ENCODE data around the gene TSEN34. TPM values are rescaled to one million over a fixed set of nuclear protein-coding genes. Genes with fewer than 3 reads are reported as not detected.
"Not testable (repeated sequence)": the region's sequence is repeated elsewhere in the genome, so short reads cannot be mapped to it uniquely, and the experiment has no call there.

TSEN34 gene
- total RNA-seq, 1 donor from 2014 or later: 67.9 TPM

DNA sequence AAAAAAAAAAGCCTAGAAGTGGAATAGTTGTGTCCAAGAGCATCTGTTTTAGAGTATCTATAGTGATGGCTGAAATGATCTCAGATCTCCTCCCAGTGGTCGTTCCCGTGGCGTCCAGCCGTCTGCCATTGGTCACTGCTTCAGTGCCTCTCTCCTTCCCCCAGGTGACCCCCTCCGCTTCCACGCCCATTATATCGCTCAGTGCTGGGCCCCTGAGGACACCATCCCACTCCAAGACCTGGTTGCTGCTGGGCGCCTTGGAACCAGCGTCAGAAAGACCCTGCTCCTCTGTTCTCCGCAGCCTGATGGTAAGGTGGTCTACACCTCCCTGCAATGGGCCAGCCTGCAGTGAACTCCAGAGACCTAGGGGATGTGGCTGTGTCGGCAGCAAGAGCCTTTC lies 1.9 kb downstream of the TSEN34 start:
- Mint-ChIP-seq H3K4me3 (peak overlapping the region; percentile 76), H3K27me3 (ENCODE audit: low read depth) (no peaks in the 10 kb centered on the region), H3K9me3 (no peaks in the 10 kb centered on the region), H3K27ac (ENCODE audit: unreplicated experiment) (no peak overlapping the region), H3K4me1 (peaks cover 29% of the 10 kb centered on the region), H3K36me3 (ENCODE audit: low read depth) (peaks cover 7% of the 10 kb centered on the region)
- DNase-seq (ENCODE audit: low read depth, low spot score): no peak
- TF ChIP-seq, protein P1, sequence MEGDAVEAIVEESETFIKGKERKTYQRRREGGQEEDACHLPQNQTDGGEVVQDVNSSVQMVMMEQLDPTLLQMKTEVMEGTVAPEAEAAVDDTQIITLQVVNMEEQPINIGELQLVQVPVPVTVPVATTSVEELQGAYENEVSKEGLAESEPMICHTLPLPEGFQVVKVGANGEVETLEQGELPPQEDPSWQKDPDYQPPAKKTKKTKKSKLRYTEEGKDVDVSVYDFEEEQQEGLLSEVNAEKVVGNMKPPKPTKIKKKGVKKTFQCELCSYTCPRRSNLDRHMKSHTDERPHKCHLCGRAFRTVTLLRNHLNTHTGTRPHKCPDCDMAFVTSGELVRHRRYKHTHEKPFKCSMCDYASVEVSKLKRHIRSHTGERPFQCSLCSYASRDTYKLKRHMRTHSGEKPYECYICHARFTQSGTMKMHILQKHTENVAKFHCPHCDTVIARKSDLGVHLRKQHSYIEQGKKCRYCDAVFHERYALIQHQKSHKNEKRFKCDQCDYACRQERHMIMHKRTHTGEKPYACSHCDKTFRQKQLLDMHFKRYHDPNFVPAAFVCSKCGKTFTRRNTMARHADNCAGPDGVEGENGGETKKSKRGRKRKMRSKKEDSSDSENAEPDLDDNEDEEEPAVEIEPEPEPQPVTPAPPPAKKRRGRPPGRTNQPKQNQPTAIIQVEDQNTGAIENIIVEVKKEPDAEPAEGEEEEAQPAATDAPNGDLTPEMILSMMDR (conservative IDR thresholded peaks at IDR 0.05): no peak

DNA sequence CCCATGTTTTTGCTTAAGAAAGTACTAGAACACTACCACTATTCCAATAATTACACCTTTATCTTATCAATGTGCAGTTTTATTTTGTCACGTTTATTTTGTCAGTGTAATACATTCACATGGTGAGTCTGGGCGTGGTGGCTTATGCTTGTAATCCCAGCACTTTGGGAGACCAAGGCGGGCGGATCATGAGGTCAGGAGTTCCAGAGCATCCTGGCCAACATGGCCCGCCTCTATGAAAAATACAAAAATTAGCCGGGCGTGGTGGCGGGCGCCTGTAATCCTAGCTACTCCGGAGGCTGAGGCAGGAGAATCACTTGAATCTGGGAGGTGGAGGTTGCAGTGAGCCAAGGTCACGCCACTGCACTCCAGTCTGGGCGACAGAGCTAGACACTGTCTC lies 3.4 kb downstream of the TSEN34 start:
- not testable (repeated sequence) for H3K9me3 Mint-ChIP-seq; DNase-seq (ENCODE audit: low read depth, low spot score); H3K27me3 Mint-ChIP-seq (ENCODE audit: low read depth); H3K36me3 Mint-ChIP-seq (ENCODE audit: low read depth); H3K27ac Mint-ChIP-seq (ENCODE audit: unreplicated experiment)
- Mint-ChIP-seq H3K4me1 (peaks cover 30% of the 10 kb centered on the region), H3K4me3 (peak overlapping the region; percentile 71)

DNA sequence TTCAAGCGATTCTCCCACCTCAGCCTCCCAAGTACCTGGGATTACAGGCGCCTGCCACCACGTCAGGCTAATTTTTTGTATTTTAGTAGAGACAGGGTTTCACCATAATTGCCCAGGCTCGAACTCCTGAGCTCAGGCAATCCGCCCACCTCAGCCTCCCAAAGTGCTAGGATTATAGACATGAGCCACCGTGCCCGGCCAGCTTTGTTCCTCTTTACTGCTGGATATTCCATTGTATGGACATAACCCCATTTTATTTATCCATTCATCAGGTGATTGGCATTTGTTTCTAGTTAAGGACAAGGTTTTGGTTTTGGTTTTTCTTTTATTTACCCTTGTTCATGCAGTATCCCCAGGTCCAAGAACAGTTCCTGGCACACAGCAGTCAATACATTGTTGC lies 5.4 kb downstream of the TSEN34 start:
- H3K27me3 Mint-ChIP-seq (ENCODE audit: low read depth): peaks cover 5% of the 10 kb centered on the region
- TF ChIP-seq, protein P1 (conservative IDR thresholded peaks at IDR 0.05): no peak
- peak overlapping the region; percentile 49 for H3K4me3 Mint-ChIP-seq
- peaks cover 31% of the 10 kb centered on the region for H3K4me1 Mint-ChIP-seq
- no peak for DNase-seq (ENCODE audit: low read depth, low spot score)
- H3K27ac Mint-ChIP-seq (ENCODE audit: unreplicated experiment): no peak overlapping the region
- H3K9me3 Mint-ChIP-seq: no peaks in the 10 kb centered on the region
- peaks cover 13% of the 10 kb centered on the region for H3K36me3 Mint-ChIP-seq (ENCODE audit: low read depth)

- DNase-seq (ENCODE audit: low read depth, low spot score): no peak
- no peaks in the 10 kb centered on the region for H3K9me3 Mint-ChIP-seq
- peak overlapping the region; percentile 59 for H3K4me3 Mint-ChIP-seq
- TF ChIP-seq, protein P1 (conservative IDR thresholded peaks at IDR 0.05): no peak
- H3K4me1 Mint-ChIP-seq: peaks cover 31% of the 10 kb centered on the region
- no peak overlapping the region for H3K27ac Mint-ChIP-seq (ENCODE audit: unreplicated experiment)
- peaks cover 17% of the 10 kb centered on the region for H3K36me3 Mint-ChIP-seq (ENCODE audit: low read depth)
- H3K27me3 Mint-ChIP-seq (ENCODE audit: low read depth): peaks cover 5% of the 10 kb centered on the region
Measured at GRCh38 chr19:54197121-54197520, 6.0 kb downstream of the TSEN34 start.

DNA sequence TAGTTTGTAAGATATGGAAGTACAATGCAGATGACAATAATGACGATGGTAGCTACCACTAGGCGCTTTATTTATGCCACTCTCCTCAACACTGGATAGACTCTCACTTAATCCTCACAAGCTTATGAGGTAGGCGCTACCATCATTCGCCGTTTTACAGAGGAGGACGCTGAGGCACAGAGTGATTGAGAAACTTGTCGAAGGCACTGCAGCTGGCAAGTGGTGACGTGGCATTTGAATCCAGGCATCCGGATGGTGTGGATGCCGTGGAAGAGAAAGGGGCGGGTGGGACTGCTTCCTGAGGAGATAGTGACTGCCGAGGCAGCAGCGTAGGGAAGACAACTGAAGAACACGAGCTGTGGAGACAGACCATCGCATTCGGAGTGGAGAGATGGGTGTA lies 8.3 kb downstream of the TSEN34 start:
- TF ChIP-seq, protein P1 (conservative IDR thresholded peaks at IDR 0.05): no peak
- H3K27ac Mint-ChIP-seq (ENCODE audit: unreplicated experiment): peak overlapping the region; percentile 9
- peaks cover 31% of the 10 kb centered on the region for H3K36me3 Mint-ChIP-seq (ENCODE audit: low read depth)
- peaks cover 41% of the 10 kb centered on the region for H3K4me1 Mint-ChIP-seq
- DNase-seq (ENCODE audit: low read depth, low spot score): no peak
- H3K9me3 Mint-ChIP-seq: no peaks in the 10 kb centered on the region
- H3K27me3 Mint-ChIP-seq (ENCODE audit: low read depth): peaks cover 5% of the 10 kb centered on the region
- H3K4me3 Mint-ChIP-seq: peak overlapping the region; percentile 81

GRCh38 chr19:54201172-54201701 lies 10.1 kb downstream of the TSEN34 start:
- peaks cover 36% of the 10 kb centered on the region for H3K36me3 Mint-ChIP-seq (ENCODE audit: low read depth)
- peaks cover 54% of the 10 kb centered on the region for H3K4me1 Mint-ChIP-seq
- peaks cover 5% of the 10 kb centered on the region for H3K27me3 Mint-ChIP-seq (ENCODE audit: low read depth)
- H3K9me3 Mint-ChIP-seq: no peaks in the 10 kb centered on the region
- no peak for DNase-seq (ENCODE audit: low read depth, low spot score)
- H3K4me3 Mint-ChIP-seq: peak overlapping the region; percentile 99
- TF ChIP-seq, protein P1 (conservative IDR thresholded peaks at IDR 0.05): no peak
- H3K27ac Mint-ChIP-seq (ENCODE audit: unreplicated experiment): peak overlapping the region; percentile 100

Data from neural crest cell (in vitro differentiated cells).